Activated T-helper 1 cell treated with Interleukin-2 at 50 U/mL for 16 hours (primary cell): ENCODE results near the gene USP19.

ENCODE experiments used
- DNase-seq: peaks from one replicate; pipeline ENCODE4 v3.0.0-alpha.2; 2020; ENCODE audit warnings: low read depth

USP19 gene

DNA sequence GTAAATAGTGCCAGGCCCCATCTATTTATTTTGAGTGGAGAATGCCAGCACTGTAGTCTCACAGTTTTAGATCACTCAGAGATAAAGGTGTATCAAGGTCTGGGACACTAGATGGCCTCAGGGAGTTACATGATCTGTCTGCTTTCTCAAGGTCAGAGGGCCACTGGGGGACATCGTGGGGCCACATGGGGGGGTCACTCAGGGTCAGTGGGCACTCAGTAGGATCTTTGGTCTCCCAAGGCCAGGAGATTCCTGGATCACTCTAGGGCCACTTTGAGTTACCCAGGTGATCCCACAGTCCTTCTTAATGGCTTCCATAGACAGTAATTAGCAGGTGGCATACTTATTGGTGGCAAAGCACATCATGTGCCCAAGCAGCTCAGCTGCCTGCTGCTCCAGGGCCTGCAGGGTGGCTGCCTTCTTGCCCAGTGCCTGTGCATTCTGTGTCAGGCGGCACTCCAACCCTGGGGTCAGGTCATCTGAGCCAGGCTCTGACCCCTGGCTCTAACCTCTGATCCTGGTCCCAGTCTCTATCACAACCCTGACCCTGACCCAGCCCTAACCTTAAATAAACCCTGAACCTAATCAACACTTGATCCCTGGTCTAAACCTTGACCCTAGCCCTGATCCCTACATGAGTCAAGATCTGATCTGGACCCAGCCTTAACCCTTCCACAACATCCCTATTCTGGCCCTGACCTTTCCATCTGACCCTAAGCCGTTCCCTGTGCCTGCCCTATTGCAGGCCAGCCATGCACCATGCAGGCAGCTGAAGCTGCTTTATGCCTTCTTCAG, 14.0 kb upstream of the USP19 start:
- DNase-seq, result no peak

DNA sequence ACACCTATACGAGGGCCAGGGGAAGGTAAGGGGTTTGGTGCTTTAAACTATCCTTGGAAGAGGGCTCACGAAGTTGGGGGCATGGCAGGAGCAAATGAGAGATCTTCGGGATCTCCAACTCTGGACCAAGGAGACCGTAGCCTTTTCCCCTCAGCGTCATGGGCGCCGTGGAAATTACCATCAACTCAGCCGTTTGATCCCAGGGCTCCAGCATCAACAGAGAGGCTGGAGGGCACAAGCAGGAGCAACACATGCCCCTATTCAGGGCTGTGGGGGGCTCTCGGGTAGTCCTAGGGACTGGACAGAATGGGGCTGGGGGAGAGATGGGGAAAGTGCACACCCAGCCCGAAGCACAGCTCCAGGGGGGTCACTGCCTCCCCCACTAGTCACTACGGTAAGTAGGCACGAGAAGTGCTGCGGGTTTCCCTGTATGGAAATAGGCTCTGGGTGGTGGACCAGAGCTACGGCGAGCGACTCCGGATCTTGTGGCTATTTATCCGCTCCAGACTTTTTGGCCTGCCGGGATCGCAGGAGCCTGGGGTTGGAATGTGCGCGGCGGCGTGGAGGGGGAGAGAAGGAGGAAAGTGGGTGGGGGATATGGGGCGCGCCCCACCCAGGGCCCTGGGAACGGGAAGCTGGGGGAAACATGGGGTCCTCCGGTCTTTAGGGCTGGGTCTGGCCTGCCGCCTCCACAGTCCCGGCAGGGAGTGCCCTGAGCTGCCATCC, 12.8 kb upstream of the USP19 start:
- DNase-seq, result no peak

DNA sequence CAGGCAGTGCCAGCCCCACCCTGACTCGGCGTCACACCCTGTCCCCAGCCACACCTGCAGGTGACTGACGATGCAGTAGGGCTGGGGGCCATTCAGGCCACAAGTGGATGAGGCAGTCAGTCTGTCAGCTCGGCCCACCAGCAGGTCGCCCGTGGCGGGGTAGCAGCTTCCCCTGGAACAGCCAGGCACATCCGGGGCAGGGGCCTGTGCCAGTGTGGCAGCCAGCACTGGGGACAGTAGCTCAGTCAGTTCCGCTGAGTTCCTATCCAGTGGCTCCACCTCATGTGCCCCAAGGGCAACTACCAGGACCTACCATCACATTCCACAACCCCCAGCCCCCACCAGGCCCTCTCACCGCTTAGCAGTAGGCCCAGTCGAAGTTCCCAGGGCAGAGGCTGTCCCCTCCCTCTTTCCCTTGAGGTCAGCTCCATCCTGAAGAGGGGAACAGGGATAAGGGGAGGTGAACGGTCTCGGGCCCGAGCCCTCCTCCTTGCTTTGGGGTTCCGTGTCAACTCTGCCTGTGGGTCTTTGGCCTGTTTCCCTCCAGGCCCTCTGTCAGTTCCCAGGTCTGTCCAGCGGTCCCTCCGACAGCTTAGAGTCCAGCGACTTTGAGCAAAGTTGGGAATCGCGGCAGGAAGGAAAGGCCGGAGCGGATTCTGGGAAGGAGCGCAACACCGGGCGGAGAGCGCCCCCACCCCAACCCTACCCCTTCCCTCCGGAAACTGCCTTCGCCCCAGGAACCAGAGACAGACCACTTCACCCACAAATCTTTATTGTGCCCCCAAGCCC, 12.0 kb upstream of the USP19 start, which contains the start of gene LAMB2:
TSS of gene LAMB2 (minus strand) at position 614 of the 789 bp plus-strand sequence. CDS start at position 431, 183 bp downstream.
- DNase-seq, result no peak

DNA sequence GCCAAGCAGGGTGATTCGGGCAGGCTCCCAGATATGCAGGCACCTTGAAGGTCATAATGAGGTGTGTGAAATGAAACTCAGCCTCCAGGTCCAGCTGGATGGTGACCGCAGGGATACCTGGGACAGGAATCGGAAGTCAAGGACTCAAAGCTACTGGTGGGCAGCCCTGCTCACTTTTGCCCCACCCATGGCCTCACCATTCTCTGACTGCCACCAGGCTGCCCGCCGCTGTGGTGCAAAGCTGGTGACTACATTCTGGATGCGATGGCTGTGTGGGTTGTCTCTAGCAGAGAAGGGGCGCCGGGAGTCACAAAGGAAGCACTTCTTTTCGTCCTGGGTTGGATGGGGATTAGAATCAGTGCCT, 11.4 kb upstream of the USP19 start:
- DNase-seq, result no peak

DNA sequence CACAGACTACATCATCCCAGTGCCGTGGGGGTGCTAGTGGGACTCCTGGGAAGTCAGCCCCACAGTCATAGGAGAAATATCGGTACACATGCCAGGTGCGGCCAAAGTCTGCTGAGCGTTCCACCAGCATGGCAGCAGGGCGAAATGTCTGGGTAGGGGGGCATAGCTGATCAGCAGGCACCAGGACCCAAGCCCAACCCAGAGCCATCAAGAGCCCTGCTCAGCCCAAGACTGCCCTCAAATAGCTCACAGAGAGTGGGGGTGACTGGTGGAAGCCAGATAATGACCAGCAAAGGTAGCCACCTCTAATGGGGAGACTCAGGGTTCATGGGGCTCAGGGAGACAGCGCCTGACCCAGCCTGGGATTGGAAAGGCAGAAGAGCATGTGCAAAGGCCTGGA, 11.0 kb upstream of the USP19 start:
- no peak for DNase-seq

DNA sequence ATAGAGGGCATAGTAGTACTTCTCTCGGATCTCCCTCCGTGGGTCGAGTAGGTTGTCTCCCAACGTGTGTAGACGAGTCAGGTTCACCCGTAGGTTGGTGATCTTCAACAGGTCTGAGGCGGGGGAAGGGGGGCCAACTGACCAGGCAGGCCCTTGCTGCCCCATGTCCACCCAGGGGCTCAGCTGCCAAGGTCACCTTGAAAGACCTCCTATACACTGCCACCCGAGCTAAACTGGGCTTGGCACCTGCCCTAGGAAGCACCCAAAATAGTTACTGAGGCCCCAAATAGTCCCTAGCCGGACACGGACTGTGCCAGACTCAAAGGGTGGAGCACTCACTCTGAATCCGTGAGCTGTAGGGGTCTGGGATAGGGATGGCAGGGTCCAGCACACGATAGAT, 10.4 kb upstream of the USP19 start:
- no peak for DNase-seq

DNA sequence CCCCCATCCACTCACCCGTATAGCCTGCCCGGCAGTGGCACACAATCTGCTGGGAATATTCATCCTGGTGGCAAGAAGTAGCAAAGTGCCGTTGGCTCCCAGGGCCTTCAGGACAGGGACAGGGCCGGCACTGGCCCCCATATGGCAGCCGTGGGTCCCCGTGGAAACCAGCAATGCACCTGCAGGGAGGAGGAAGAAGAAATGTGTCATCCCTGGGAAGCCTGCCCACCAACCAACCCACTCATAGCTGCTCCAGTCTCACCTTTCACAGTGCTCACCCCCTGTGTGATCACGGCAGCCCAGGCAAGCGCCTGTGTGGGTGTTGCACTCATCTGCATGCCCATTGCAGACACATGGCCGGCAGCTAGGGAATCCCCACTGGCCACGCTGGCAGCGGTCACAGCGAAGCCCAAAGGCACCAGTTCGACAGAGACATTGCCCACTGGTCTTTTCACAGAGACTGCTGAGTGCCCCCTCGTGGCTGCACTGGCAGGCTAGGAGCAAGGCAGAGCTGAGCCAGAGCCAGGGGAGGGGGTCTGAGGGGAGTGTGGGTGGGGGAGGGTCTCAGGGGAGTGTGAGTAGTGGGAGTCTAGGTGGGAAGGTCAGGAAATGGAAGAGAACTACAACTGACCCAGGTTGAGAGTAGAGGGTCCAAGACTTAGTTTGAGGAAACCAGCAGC, 4.5 kb upstream of the USP19 start:
- no peak for DNase-seq

DNA sequence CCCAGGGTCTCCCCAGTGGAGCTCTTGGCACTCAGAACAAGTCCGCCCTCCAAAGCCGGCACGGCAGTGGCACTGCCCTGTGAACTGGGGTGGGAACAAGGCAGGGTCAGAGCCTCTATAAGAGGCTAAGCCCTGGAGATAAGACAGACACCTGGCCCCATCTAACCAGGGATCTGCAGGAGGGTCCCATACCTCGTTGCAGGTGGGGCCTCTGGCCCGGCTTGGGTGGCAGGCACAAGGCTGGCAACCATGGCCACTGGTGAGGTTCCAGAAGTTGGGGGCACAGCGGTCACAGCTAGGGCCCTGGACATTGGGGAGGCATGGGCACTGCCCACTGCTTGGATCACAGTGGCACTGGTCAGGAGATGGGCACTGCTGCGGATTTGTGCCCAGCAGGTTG, 3.6 kb upstream of the USP19 start:
- no peak for DNase-seq

DNA sequence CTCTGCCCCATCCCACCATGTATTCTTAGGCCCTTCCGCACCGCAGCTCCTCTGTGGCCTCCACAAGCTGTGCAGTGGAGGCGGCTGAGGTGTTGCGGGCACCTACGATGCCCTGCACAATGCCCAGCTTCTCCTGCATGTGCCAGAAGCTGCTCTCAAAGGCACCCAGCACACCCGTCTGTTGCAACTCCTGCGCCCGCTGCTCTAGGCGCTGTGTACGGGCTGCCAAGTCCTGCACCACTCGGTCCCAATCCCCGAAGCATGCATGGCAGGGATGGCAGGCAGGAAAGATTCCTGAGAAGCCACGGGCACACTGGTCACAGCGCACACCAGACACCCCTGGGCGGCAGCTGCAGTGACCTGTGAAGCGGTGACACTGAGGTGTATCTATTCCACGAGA, 3.1 kb upstream of the USP19 start:
- no peak for DNase-seq

DNA sequence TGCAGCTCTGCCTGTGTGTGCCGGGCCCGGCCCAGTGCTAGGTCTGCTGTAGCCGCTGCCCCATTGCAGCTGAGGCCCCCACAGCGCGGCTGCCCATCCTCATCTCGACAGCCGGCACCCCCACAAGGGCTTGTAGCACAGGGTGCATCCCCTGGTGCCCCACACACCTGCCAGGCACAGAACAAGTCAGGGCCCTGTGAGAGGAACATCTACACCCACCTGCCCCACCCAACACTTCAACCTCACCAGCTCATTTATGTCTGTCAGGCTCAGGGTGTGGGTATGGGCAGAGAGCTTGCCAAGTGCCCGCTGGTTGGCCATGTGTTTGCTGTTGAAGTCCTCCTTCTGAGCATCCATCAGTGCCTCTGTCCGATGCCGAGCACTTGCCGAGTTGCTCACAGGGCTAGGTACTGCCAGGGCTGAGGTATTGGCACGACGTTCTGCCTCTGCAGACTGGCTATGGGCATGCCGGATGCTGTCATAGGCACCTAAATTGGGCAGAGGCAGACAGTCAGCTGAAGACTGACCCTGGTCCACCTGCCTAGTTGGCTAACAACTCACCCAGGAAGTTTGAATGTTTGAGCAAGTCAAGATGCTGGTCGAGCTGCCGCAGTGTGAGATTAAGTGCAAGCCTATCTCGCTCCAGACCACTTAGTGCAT, 2.4 kb upstream of the USP19 start:
- DNase-seq, result no peak

DNA sequence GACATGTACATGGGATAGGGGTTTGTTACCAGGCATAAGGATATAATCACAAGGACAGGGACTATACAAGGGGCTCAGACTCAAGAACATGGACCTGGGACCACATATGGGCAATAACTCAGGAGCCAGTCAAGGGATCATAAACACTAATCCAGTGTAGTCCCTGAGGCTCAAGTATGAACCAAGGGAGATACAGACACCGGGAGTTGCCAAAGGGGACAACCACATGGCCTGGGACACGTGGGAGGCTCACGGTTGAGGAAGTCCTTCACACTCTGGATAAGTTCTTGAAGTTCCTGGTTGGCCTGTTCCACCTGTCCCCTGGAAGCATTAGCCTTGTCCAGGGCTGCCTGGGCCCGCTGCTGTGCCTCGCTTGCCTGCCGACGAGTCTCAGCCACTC, 1.8 kb upstream of the USP19 start:
- no peak for DNase-seq

DNA sequence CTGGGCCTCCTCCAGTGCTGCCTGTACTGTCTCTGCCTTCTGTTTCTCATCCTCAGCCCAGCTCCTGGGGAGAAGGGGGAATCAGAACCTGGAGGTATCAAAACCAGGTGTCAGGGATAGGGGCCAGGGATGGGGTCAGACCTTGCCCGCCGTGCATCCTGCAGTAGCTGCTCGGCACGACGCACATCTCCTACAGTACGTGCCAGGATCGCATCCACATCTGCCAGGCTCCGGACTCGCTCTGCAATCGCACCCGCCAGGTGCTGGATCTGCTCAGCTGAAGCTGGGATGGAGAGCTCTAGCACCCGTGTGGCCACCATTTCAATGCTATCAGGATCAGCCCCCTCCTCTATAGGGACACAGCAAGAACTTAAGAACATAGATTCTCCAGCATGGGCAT, 1.4 kb upstream of the USP19 start:
- no peak for DNase-seq

DNA sequence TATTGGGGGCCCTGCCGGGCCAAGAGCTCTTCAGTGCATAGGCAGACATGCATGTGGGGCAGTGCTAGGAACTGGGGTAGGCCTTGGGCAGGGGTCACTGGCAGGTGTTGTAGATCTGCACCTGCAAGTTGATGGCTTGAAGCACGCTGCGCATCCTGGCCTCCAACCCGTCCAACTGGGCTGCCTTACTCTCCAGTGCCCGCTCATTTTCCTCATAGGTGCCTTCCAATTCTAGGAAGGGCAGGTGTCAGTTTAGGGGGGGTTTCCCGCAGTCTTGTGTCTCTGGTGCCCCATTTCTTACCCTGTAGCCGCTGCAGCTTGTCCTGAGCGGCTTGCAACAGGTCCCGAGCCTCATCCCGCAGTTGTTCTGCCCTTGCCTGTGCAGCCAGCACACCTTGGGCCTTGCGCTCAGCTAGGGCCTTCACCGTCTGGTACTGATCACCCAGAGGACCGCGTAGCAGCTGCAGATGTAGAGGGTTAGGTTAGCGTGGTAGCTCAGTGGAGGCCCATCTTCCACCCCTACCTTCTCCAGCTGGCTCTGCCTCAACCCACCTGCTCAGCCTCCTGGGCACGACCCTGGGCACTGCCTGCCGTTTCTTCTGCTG, 611 bp upstream of the USP19 start:
- no peak for DNase-seq

DNA sequence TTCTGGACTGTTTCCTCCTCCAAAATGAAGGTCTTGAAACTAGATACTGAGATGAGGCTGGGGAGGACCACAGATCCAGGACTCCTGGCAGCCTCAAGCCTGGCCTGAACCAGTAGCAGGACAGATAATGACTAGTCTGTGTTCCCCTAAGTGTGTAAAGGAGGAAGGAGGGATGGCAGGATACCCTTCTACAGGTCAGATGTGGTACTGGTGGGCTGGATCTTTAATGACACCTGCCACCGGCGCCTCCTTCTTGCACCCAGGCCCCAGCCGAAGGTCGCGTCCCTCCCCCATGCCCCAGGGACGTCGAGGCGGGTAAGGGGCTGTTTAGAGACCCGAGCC, 556 bp downstream of the USP19 start:
- DNase-seq, result no peak

DNA sequence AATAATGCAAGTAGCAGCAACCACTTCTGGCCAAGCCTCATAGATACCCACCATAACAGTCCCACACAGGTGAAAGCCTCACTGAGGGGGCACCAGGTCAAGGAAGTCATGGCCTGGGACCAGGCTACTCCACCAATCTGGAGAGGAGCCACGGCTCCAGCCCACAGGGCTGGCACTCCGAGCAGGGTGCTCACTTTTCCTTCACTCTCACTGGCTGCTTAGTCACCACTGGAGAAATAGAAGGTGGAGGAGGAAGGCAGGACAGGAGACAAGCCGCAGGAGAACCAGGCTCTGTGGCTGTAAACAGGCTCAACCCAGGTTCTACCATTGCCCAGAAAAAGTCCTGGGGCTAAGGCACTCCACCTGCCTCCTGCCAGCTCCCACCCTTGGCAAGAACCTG, 1.2 kb downstream of the USP19 start:
- no peak for DNase-seq

DNA sequence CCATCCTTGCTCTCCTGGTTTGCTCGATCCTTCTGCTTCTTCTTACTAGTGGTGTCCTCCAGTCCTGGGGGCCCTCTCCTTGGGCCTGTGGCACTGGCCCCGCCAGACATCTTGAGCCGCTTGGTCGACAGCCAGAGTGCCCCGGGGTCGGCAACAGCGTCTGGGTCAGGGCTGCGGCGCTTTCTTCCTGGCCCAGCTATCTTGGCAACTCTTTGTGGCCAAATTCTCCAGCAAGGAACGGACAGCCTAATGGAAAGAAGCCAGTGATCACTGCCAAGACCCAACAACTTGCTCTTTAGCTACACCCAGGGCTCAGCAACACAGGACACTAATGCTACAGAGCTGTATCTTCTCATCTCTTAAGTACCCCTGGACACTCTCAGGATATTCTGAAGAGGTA, 1.6 kb downstream of the USP19 start:
- DNase-seq, result no peak

DNA sequence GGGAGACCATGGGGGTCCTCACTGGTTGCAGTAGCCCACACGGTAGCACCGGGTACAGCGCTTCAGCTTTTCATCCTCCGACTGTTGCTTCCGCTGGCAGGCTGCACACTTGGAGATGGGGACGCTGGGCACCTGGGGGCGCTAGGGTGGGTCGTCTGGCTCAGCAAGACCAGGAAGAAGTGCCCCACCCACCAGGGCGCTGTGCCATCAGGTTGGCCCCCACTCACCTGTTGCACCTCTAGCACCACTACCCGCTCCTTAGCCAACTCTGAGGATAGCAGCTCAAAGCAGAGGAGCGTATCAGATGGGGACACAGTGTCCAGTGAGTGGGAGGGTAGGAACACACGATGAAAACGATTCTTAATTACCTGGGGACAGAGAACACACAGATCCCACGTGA, 8.4 kb downstream of the USP19 start:
- DNase-seq, result no peak

DNA sequence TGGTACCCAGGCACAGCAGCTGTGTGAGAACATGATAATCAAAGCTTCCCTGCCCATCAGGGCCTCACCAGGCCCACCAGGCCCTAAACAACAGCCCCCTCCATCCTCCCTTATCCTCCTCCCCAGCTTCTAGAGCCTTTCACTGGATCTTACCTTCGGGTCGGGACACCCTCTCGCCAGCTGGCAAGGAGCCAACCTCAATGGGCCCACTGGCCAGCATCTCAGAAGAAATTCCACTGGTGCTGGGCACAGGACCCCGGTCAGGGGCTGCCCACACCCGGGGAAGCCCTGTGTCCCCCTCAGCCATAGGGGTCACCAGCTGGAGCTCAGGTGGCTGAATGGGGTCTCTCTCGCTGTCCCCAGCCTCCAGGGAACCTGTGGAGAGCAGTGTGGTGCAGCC, 9.3 kb downstream of the USP19 start:
- DNase-seq, result no peak

DNA sequence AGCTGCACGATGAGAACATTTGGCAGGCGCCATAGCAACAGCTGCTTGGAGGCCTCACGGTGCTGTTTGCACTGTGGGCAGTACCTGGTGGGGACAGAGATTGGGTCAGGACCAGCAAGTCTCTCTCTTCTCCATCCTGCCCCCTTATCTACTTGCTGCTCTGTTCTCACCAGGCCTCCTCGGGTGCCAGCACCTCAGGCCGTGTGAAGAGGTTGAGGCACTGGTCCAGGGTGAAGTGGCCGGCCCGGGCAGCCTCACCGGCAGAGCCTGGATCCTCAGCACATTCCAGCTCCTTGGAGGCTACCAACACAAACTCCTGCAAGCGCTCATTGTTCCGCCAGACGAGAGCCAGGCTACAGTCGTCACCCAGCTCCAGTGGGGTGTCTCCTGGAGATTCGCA, 9.8 kb downstream of the USP19 start:
- no peak for DNase-seq

DNA sequence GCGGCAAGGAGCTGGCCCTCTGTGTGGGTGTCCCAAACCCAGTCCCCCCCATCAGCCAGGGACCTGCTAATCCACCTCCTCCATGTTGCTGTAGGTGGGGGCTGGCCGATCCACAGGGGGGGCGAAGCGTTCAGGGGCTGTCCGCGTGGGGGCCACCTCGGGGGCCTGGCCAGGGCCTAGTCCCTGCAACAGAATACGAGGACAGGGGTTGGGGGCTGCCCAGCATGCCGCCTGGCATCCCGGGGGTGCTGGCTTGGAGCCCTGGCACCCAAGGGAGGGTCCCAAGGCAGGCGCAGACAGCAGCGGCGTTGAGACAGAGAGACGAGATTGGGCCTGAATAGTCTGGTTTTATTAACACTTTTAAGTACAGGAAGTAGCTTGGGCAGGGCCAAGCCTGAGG, 12.3 kb downstream of the USP19 start:
- no peak for DNase-seq
